SJSA1 (cell line): Measurements from ENCODE around the gene ATP1B2. TPM values are rescaled to one million over a fixed set of nuclear protein-coding genes. Genes with fewer than 3 reads are reported as not detected.
A peak's percentile ranks its signal among the peaks of the same experiment; 100 is the strongest.
"Not testable (repeated sequence)": the region's sequence is repeated elsewhere in the genome, so short reads cannot be mapped to it uniquely, and the experiment has no call there.

ENCODE experiments used
- DNase-seq, 2 experiments: peaks; one replicate each; pipeline ENCODE4 v3.0.0-alpha.2; 2015 to 2020; ENCODE audit warnings: low spot score in 2 of 2, low read depth in 1 of 2
- H3K27ac ChIP-seq: fragments of 250-450 bp; sonication (Bioruptor Pico); 2 replicates; pipeline ENCODE4 v1.5.1; 2020; ENCODE audit warnings: mild to moderate bottlenecking, moderate library complexity
- H3K27me3 ChIP-seq: fragments of 250-450 bp; sonication (Bioruptor Pico); replicated peaks from 2 replicates; pipeline ENCODE4 v1.5.1; 2020; ENCODE audit warnings: mild to moderate bottlenecking, moderate library complexity
- H3K36me3 ChIP-seq: fragments of 250-450 bp; sonication (Bioruptor Pico); 2 replicates; pipeline ENCODE4 v1.5.1; 2020; ENCODE audit warnings: mild to moderate bottlenecking
- H3K4me1 ChIP-seq: fragments of 250-450 bp; sonication (Bioruptor Pico); replicated peaks from 2 replicates; pipeline ENCODE4 v1.6.1; 2021; ENCODE audit warnings: mild to moderate bottlenecking
- H3K4me3 ChIP-seq: fragments of 250-450 bp; sonication (Bioruptor Pico); 2 replicates; pipeline ENCODE4 v1.5.1; 2020; ENCODE audit warnings: mild to moderate bottlenecking
- H3K9me3 ChIP-seq: fragments of 250-450 bp; sonication (Bioruptor Pico); replicated peaks from 2 replicates; pipeline ENCODE4 v1.5.1; 2020; ENCODE audit warnings: mild to moderate bottlenecking
- total RNA-seq: library from RNA; depleted of rRNA; stranded (reverse); fragments of >200 nt; shearing (Covaris generic); gene quantifications from 2 replicates; pipeline ENCODE4 v1.2.3, GENCODE V29; 2014; rRNA removed

The ATP1B2 gene, protein sequence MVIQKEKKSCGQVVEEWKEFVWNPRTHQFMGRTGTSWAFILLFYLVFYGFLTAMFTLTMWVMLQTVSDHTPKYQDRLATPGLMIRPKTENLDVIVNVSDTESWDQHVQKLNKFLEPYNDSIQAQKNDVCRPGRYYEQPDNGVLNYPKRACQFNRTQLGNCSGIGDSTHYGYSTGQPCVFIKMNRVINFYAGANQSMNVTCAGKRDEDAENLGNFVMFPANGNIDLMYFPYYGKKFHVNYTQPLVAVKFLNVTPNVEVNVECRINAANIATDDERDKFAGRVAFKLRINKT
- not detected in 2 replicates for total RNA-seq

DNA sequence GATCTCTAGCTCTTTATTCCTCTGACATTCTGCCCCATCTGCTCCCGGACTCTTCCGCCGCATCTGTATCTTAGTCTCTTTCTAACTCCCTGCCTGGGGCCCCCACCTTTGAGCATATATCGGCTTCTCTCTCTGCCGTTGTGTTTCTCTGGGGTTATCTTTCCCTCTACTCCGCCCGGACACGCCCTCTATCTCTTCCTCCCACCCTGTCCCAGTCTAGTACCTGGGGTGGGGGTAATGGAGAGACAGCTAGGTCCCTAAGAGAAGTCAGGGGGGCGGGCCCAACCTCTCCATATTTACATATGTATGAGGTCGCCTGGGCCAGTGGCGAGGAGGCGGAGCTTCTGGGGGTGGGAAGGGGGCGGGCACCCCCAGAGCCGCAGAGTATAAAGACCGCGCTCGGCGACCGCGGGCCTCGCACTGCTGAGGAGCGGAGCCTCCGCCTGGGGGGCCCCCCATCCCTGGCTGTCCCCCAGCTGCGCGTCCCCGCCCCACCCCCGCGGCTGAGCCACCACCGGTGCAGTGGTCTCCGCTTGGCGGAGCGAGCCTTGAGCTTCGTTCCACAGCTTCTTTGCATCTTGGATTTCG lies at the start of gene ATP1B2:
TSS of gene ATP1B2 (plus strand) at position 418 of the 588 bp plus-strand sequence. CDS start 593 bp downstream, outside the sequence.
- peaks cover 7% of the 10 kb centered on the region; the same call in 1 of the 2 replicates for H3K4me1 ChIP-seq
- H3K4me3 ChIP-seq: no peak within 1 kb of the TSS
- no peaks in the 10 kb centered on the region for H3K9me3 ChIP-seq
- no peak for DNase-seq
- H3K36me3 ChIP-seq: no peaks in the 10 kb centered on the region
- H3K27me3 ChIP-seq: peaks cover 44% of the 10 kb centered on the region
- H3K27ac ChIP-seq: no peak within 1 kb of the TSS

DNA sequence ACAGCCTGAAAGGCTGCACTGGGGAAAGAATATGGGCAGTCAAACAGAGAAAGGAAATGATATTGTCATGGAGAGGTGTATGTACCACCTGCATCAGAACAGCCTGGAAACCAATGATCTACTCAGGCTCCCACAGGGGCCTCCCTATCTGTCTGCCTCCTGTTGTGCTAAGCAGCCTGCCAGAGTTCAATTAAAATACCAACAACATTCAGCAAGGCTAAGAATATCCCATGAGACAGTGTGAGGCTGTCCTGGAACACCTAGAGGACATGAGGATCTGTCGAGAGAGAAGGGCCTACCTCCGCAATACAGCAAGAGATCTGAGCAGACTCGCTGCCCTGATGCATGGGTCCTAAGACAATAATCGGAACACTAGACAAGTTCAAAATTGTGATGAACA lies 44.4 kb upstream of the ATP1B2 start:
- DNase-seq: no peak
- Histone ChIP-seq H3K27ac (no peak overlapping the region), H3K9me3 (no peaks in the 10 kb centered on the region), H3K36me3 (peaks cover 47% of the 10 kb centered on the region), H3K4me1 (no peaks in the 10 kb centered on the region), H3K4me3 (no peak overlapping the region), H3K27me3 (no peaks in the 10 kb centered on the region)

DNA sequence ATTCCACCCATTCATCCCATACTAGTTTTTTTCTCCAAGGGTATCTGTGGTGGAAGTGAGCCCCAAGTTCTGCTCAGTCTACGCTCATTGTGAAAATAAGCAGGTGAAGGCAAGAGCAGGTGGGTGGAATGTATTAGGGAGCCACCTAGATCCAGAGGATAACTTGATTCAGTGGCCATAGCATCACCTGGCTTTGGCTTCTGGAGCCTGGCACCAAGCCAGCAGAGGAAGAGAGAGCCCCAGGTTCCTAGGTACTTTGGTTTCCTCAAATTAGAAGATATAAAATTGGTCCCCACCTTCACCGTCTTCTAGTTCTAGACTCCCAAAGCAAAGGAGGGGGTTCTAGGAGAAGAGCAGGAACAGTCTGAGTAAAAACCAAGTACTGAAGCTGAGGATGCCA lies 40.1 kb upstream of the ATP1B2 start:
- H3K27ac ChIP-seq: no peak overlapping the region
- DNase-seq: no peak
- no peak overlapping the region for H3K4me3 ChIP-seq
- H3K36me3 ChIP-seq: peaks cover 31% of the 10 kb centered on the region
- no peaks in the 10 kb centered on the region for H3K9me3 ChIP-seq
- no peaks in the 10 kb centered on the region for H3K27me3 ChIP-seq
- peaks cover 10% of the 10 kb centered on the region for H3K4me1 ChIP-seq

DNA sequence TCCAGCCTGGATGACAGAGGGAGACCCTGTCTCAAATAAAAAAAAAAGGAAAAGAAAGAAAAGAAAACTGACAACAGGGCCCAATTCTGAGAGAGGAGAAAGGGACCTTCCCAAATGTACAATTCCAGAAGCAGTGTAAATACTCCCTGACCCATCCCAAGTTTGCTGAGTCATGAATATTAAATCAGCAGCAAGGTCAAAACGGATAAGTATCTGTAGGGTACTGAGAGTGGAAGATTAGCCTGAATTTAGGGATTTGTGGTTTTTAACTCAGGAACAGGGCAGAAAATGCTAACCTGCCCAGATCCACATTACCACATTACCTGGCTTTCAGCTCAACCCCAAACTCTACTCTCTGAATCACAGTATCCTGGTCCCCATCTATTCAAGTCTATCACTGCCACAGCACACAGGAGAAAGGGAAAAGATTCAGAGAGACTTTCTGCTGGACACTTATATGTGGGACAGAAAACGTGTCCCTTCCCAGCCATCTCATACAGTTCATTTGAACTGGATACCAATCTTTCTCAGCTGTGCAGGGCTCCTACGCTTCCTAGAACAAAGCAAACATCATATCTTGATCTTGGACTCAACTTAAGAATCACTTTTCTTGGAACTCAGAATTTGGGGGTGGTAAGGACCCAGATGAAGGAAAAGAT lies 39.0 kb upstream of the ATP1B2 start:
- H3K36me3 ChIP-seq: peaks cover 23% of the 10 kb centered on the region
- no peaks in the 10 kb centered on the region for H3K27me3 ChIP-seq
- H3K4me3 ChIP-seq: no peak overlapping the region
- DNase-seq: no peak
- peaks cover 10% of the 10 kb centered on the region for H3K4me1 ChIP-seq
- no peaks in the 10 kb centered on the region for H3K9me3 ChIP-seq
- no peak overlapping the region for H3K27ac ChIP-seq

DNA sequence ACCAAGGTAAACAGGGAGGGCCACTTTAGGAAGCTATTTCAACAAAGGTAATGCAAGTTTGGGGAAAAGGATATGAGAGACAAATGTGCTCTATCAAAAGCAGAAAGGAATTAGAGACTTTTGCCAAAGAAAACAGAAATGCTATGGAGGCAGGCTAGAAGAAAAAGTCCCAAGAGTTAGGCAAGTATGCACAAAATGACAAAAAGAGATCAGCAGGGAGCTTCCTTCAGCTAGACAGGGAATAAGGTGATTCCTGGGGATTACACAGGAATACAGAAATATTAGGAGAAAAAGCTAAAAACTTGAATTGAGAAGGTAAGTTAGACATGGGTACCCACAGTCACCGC lies 38.5 kb upstream of the ATP1B2 start:
- Histone ChIP-seq H3K4me1 (peaks cover 10% of the 10 kb centered on the region), H3K9me3 (no peaks in the 10 kb centered on the region), H3K36me3 (peaks cover 23% of the 10 kb centered on the region), H3K27me3 (no peaks in the 10 kb centered on the region), H3K4me3 (no peak overlapping the region), H3K27ac (no peak overlapping the region)
- DNase-seq: no peak

DNA sequence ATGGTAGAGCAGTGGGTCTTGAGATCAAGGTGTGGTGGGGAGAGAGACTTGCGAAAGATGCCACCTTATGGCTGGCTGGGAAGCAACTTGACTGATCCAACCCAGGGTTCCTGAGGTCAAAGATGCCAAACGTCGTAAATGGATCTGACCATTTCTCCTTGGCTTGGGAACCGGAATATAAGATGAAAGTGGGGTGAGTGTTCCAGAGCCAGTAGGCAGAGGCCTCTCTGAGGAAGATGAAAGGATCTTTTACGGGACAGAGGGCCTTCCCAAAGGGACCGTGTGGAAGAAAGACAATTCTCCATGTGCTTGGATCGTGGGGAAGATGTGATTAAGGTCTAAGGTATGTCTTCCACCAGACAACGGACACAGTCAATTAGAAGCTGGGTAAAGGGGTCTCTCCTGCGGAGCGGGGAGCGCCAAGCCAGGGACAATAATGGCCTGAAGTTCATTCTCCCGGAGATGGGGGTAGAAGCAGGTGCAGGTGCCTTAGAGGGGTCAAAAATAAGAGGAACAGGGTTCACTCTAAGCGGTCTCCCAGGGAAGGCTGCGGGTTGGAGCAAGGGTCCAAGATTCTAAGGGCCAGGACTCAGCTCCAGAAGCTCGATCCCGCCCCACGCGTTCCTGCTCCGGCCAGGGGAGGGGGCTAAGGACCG lies 36.8 kb upstream of the ATP1B2 start:
- H3K9me3 ChIP-seq: no peaks in the 10 kb centered on the region
- DNase-seq: peak in 1 of 2 experiments; percentile 38
- H3K4me1 ChIP-seq: peaks cover 10% of the 10 kb centered on the region
- peak overlapping the region; percentile 83 for H3K4me3 ChIP-seq
- no peaks in the 10 kb centered on the region for H3K27me3 ChIP-seq
- H3K36me3 ChIP-seq: peaks cover 23% of the 10 kb centered on the region
- H3K27ac ChIP-seq: peak overlapping the region; percentile 13

DNA sequence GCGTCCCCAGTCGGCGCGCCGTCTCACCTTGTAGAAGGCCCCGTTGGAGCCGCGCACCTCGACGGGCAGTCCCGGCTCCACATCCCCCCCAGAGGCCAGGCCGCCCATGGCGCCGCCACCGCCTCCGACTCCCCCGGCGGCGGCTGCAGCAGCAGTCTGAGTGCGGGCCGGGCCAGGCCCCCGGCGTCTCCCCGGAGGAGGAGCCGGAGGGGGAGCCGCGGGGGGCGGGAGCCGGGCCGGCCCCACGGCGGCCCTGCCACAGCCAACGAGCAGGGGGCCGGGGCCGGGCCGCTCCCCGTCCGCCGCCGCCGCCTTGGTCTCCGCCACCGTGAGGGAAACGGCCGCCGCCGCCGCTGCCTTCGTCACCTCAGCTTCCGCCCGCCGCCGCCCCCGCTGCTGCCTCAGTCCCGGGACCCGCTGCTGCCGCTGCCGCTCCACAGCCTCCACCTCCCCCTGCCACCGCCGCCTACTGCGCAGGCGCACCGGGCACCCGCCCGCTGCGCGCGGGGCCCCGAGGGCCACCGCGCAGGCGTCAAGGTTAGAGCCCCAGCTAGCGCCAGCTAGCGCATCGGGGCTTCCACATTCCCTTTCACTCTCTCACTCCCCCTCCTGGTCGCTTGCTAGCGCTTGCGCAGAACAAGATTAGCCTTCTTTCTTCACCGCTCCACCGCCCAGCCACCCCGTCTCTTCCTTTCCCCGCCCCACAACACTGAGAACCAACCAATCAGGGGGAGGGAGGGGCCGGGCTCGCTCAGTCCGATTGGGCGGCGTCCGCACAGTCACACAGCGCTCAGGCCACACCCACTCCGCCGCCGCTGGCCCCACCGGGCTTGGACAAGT lies 36.1 kb upstream of the ATP1B2 start, which contains the start of gene FXR2:
TSS of gene FXR2 (minus strand) at position 473 of the 840 bp plus-strand sequence. CDS start at position 108, 365 bp downstream.
- Histone ChIP-seq H3K4me3 (peak within 1 kb of the TSS; percentile 83), H3K4me1 (peaks cover 10% of the 10 kb centered on the region), H3K27ac (peak within 1 kb of the TSS; percentile 13), H3K9me3 (no peaks in the 10 kb centered on the region), H3K36me3 (peaks cover 20% of the 10 kb centered on the region), H3K27me3 (no peaks in the 10 kb centered on the region)
- DNase-seq: peak; percentile 99 to 100

DNA sequence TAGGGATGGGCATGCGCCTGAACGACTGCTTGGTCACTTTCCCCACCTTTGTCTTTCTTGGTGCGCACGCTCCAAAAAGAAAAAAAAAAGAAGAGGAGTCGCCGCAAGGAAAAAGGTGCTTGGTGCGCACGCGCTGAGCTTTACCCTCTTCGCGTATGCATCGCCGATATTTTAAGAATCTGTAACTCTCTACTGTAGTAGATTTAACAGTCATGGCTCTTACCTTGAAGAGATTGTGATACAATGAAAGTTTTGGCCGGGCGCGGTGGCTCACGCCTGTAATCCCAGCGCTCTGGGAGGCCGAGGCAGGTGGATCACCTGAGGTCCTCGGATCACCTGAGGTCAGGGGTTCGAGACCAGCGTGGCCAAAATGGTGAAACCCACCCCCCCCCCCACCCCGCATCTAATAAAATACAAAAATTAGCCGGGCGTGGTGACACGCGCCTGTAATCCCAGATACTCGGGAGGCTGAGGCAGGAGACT lies 35.4 kb upstream of the ATP1B2 start:
- no peak for DNase-seq
- Histone ChIP-seq H3K9me3 (no peaks in the 10 kb centered on the region), H3K27ac (no peak overlapping the region), H3K27me3 (no peaks in the 10 kb centered on the region), H3K4me1 (peaks cover 10% of the 10 kb centered on the region), H3K4me3 (peak overlapping the region; percentile 25), H3K36me3 (peaks cover 17% of the 10 kb centered on the region)

DNA sequence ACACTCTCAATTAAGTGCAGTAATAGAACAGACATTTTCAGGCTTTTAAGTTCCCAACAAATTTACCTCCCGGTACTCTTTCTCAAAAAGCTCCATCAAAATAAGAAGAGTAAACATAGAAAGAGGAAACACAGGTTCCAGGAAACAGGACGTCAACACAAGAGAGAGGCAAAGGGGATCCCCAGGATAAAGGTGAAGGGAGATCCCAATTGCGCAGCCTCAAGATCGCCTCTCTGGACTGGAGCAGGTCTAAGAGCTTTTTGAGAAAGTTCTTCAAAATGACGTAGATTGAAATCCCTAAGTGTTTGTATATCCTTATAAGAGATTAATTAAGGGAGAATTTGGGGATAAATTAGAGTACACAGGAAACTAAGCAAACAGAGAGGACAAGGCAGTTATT lies 32.1 kb upstream of the ATP1B2 start:
- Histone ChIP-seq H3K9me3 (no peaks in the 10 kb centered on the region), H3K4me3 (no peak overlapping the region), H3K27ac (no peak overlapping the region), H3K36me3 (no peaks in the 10 kb centered on the region), H3K4me1 (peaks cover 3% of the 10 kb centered on the region), H3K27me3 (no peaks in the 10 kb centered on the region)
- DNase-seq: no peak

DNA sequence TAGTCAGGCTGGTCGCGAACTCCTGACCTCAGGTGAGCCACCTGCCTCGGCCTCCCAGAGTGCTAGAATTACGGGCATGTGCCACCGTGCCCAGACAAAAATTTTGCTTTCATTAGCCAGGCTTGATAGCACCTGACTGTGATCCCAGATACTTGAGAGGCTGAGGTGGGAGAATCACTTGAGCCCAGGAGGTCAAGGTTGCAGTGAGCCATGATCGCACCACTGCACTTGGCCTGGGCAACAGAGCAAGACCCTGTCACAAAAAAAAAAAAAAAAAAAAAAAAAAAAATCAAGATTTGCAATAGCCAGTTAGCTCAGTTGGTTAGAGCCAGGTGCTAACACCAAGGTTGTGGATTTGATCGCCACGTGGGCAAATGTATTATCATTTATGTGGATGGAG lies 29.9 kb upstream of the ATP1B2 start:
- Histone ChIP-seq H3K9me3 (no peaks in the 10 kb centered on the region), H3K4me3 (no peak overlapping the region), H3K27me3 (no peaks in the 10 kb centered on the region), H3K36me3 (no peaks in the 10 kb centered on the region), H3K27ac (no peak overlapping the region), H3K4me1 (no peaks in the 10 kb centered on the region)
- no peak for DNase-seq

DNA sequence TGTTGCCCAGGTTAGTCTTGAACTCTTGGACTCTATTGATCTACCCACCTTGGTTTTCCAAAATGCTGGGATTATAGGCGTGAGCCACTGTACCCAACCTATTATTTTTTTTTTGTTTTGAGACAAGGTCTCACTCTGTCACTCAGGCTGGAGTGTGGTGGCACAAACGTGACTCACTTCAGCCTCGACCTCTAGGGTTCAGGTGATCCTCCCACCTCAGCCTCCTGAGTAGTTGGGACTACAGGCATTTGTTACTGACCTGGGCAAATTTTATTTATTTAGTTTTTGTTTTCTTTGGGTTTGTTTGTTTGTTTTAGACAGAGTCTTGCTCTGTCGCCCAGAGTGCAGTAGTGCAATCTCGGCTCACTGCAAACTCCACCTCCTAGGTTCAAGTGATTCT lies 27.1 kb upstream of the ATP1B2 start:
- Histone ChIP-seq H3K36me3 (no peaks in the 10 kb centered on the region), H3K27me3 (no peaks in the 10 kb centered on the region), H3K4me1 (no peaks in the 10 kb centered on the region; the same call in 1 of the 2 replicates), H3K9me3 (no peaks in the 10 kb centered on the region), H3K4me3 (no peak overlapping the region), H3K27ac (no peak overlapping the region)
- no peak for DNase-seq

DNA sequence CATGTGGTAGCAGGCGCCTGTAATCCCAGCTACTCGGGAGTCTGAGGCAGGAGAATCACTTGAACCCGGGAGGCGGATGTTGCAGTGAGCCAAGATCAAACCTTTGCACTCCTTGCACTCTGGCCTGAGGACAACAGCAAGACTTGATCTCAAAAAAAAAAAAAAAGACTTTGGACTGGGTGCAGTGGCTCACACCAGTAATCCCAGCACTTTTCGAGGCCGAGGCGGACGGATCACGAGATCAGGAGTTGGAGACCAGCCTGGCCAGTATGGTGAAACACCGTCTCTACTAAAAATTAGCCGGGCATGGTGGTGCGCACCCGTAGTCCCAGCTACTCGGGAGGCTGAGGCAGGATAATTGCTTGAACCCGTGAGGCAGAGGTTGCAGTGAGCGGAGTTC lies 25.0 kb upstream of the ATP1B2 start:
- not testable (repeated sequence) for H3K36me3 ChIP-seq, H3K4me1 ChIP-seq, H3K9me3 ChIP-seq, H3K27me3 ChIP-seq, H3K27ac ChIP-seq, H3K4me3 ChIP-seq, DNase-seq

DNA sequence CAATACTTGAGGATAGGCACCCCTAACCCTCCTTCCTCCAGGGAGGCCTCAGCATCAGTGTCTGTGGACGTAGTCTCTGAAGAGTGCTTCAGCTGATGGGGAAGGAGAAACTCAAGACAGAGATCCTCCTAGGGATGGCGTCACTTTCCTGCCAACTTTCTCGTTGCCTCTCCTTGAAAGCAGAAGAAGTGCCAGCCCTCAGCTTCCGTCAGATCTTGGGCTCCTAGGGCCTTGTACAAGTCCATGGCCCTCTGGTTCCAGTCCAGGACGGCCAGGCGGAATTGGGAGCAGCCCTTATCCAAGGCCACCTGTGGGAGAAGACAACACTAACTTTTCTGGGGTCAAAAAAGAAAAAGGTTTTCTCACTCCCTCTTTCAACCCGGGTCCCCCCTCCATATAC lies 24.4 kb upstream of the ATP1B2 start:
- Histone ChIP-seq H3K27me3 (no peaks in the 10 kb centered on the region), H3K9me3 (no peaks in the 10 kb centered on the region), H3K36me3 (no peaks in the 10 kb centered on the region), H3K4me1 (no peaks in the 10 kb centered on the region; the same call in 1 of the 2 replicates), H3K27ac (no peak overlapping the region), H3K4me3 (no peak overlapping the region)
- DNase-seq: no peak
